Measurements from ENCODE around the gene ARHGEF3. TPM values are rescaled to one million over a fixed set of nuclear protein-coding genes. Genes with fewer than 3 reads are reported as not detected.
A peak's percentile ranks its signal among the peaks of the same experiment; 100 is the strongest.

Gene ARHGEF3
- total RNA-seq, 1 donor from 2014 or later = 32.9 TPM

GRCh38 chr3:56796202-56796601, 5.5 kb downstream of the ARHGEF3 start:
- H3K9ac ChIP-seq (ENCODE audit: low read depth in 1 of 3, low read length in 3 of 3) = no peak overlapping the region
- no peak overlapping the region for H3K27ac ChIP-seq (ENCODE audit: low read depth, low read length)
- no peaks in the 10 kb centered on the region for H3K9me3 ChIP-seq (ENCODE audit: control insufficient read depth in 3 of 3, low read length in 3 of 3)
- peaks cover 18 to 26% (median 22%) of the 10 kb centered on the region in 3 donors for H3K4me1 ChIP-seq (ENCODE audit: control insufficient read depth in 3 of 3, insufficient read depth in 3 of 3, low read length in 3 of 3)
- no peaks in the 10 kb centered on the region for H3K36me3 ChIP-seq (ENCODE audit: control insufficient read depth in 3 of 3, insufficient read depth in 3 of 3, low read length in 3 of 3)
- no peaks in the 10 kb centered on the region for H3K27me3 ChIP-seq (ENCODE audit: control insufficient read depth in 3 of 3, insufficient read depth in 3 of 3, low read length in 3 of 3)
- H3K4me3 ChIP-seq (ENCODE audit: low read length in 3 of 3) = no peak overlapping the region

GRCh38 chr3:56795829-56796185, 5.9 kb downstream of the ARHGEF3 start:
- Histone ChIP-seq H3K4me3 (ENCODE audit: low read length in 3 of 3) (no peak overlapping the region), H3K4me1 (ENCODE audit: control insufficient read depth in 3 of 3, insufficient read depth in 3 of 3, low read length in 3 of 3) (peaks cover 18 to 26% (median 21%) of the 10 kb centered on the region in 3 donors), H3K9ac (ENCODE audit: low read depth in 1 of 3, low read length in 3 of 3) (no peak overlapping the region), H3K27ac (ENCODE audit: low read depth, low read length) (no peak overlapping the region), H3K9me3 (ENCODE audit: control insufficient read depth in 3 of 3, low read length in 3 of 3) (no peaks in the 10 kb centered on the region), H3K36me3 (ENCODE audit: control insufficient read depth in 3 of 3, insufficient read depth in 3 of 3, low read length in 3 of 3) (no peaks in the 10 kb centered on the region), H3K27me3 (ENCODE audit: control insufficient read depth in 3 of 3, insufficient read depth in 3 of 3, low read length in 3 of 3) (no peaks in the 10 kb centered on the region)

GRCh38 chr3:56795097-56795828, 6.5 kb downstream of the ARHGEF3 start:
- Histone ChIP-seq H3K4me3 (ENCODE audit: low read length in 3 of 3) (no peak overlapping the region), H3K27ac (ENCODE audit: low read depth, low read length) (no peak overlapping the region), H3K27me3 (ENCODE audit: control insufficient read depth in 3 of 3, insufficient read depth in 3 of 3, low read length in 3 of 3) (no peaks in the 10 kb centered on the region), H3K9me3 (ENCODE audit: control insufficient read depth in 3 of 3, low read length in 3 of 3) (no peaks in the 10 kb centered on the region), H3K4me1 (ENCODE audit: control insufficient read depth in 3 of 3, insufficient read depth in 3 of 3, low read length in 3 of 3) (peaks cover 18 to 25% (median 21%) of the 10 kb centered on the region in 3 donors), H3K36me3 (ENCODE audit: control insufficient read depth in 3 of 3, insufficient read depth in 3 of 3, low read length in 3 of 3) (no peaks in the 10 kb centered on the region), H3K9ac (ENCODE audit: low read depth in 1 of 3, low read length in 3 of 3) (no peak overlapping the region)

- H3K27me3 ChIP-seq (ENCODE audit: control insufficient read depth in 3 of 3, insufficient read depth in 3 of 3, low read length in 3 of 3) = no peaks in the 10 kb centered on the region
- no peaks in the 10 kb centered on the region for H3K36me3 ChIP-seq (ENCODE audit: control insufficient read depth in 3 of 3, insufficient read depth in 3 of 3, low read length in 3 of 3)
- H3K27ac ChIP-seq (ENCODE audit: low read depth, low read length) = no peak overlapping the region
- H3K4me3 ChIP-seq (ENCODE audit: low read length in 3 of 3) = no peak overlapping the region
- no peak overlapping the region for H3K9ac ChIP-seq (ENCODE audit: low read depth in 1 of 3, low read length in 3 of 3)
- no peaks in the 10 kb centered on the region for H3K9me3 ChIP-seq (ENCODE audit: control insufficient read depth in 3 of 3, low read length in 3 of 3)
- peaks cover 37 to 41% (median 40%) of the 10 kb centered on the region in 3 donors for H3K4me1 ChIP-seq (ENCODE audit: control insufficient read depth in 3 of 3, insufficient read depth in 3 of 3, low read length in 3 of 3)
Observed at GRCh38 chr3:56792193-56792592, 9.6 kb downstream of the ARHGEF3 start.

GRCh38 chr3:56790016-56790821, 11.5 kb downstream of the ARHGEF3 start:
- Histone ChIP-seq H3K27me3 (ENCODE audit: control insufficient read depth in 3 of 3, insufficient read depth in 3 of 3, low read length in 3 of 3) (no peaks in the 10 kb centered on the region), H3K9ac (ENCODE audit: low read depth in 1 of 3, low read length in 3 of 3) (peak overlapping the region in 2 of 3 donors; percentile 27 to 54), H3K27ac (ENCODE audit: low read depth, low read length) (peak overlapping the region; percentile 88), H3K9me3 (ENCODE audit: control insufficient read depth in 3 of 3, low read length in 3 of 3) (no peaks in the 10 kb centered on the region), H3K4me1 (ENCODE audit: control insufficient read depth in 3 of 3, insufficient read depth in 3 of 3, low read length in 3 of 3) (peaks cover 42 to 49% (median 47%) of the 10 kb centered on the region in 3 donors), H3K36me3 (ENCODE audit: control insufficient read depth in 3 of 3, insufficient read depth in 3 of 3, low read length in 3 of 3) (no peaks in the 10 kb centered on the region), H3K4me3 (ENCODE audit: low read length in 3 of 3) (peak overlapping the region; percentile 36 to 49 (median 47))

- Histone ChIP-seq H3K4me1 (ENCODE audit: control insufficient read depth in 3 of 3, insufficient read depth in 3 of 3, low read length in 3 of 3) (peaks cover 53 to 58% (median 54%) of the 10 kb centered on the region in 3 donors), H3K9ac (ENCODE audit: low read depth in 1 of 3, low read length in 3 of 3) (no peak overlapping the region), H3K36me3 (ENCODE audit: control insufficient read depth in 3 of 3, insufficient read depth in 3 of 3, low read length in 3 of 3) (no peaks in the 10 kb centered on the region), H3K9me3 (ENCODE audit: control insufficient read depth in 3 of 3, low read length in 3 of 3) (no peaks in the 10 kb centered on the region), H3K27ac (ENCODE audit: low read depth, low read length) (peak overlapping the region; percentile 88), H3K27me3 (ENCODE audit: control insufficient read depth in 3 of 3, insufficient read depth in 3 of 3, low read length in 3 of 3) (no peaks in the 10 kb centered on the region), H3K4me3 (ENCODE audit: low read length in 3 of 3) (no peak overlapping the region)
Observed at GRCh38 chr3:56789076-56789475, 12.7 kb downstream of the ARHGEF3 start.

GRCh38 chr3:56788521-56788920, 13.2 kb downstream of the ARHGEF3 start:
- Histone ChIP-seq H3K27ac (ENCODE audit: low read depth, low read length) (peak overlapping the region; percentile 88), H3K9me3 (ENCODE audit: control insufficient read depth in 3 of 3, low read length in 3 of 3) (no peaks in the 10 kb centered on the region), H3K36me3 (ENCODE audit: control insufficient read depth in 3 of 3, insufficient read depth in 3 of 3, low read length in 3 of 3) (no peaks in the 10 kb centered on the region), H3K27me3 (ENCODE audit: control insufficient read depth in 3 of 3, insufficient read depth in 3 of 3, low read length in 3 of 3) (no peaks in the 10 kb centered on the region), H3K4me1 (ENCODE audit: control insufficient read depth in 3 of 3, insufficient read depth in 3 of 3, low read length in 3 of 3) (peaks cover 57 to 63% (median 58%) of the 10 kb centered on the region in 3 donors), H3K4me3 (ENCODE audit: low read length in 3 of 3) (no peak overlapping the region), H3K9ac (ENCODE audit: low read depth in 1 of 3, low read length in 3 of 3) (peak overlapping the region in 1 of 3 donors; percentile 26)

- Histone ChIP-seq H3K27me3 (ENCODE audit: control insufficient read depth in 3 of 3, insufficient read depth in 3 of 3, low read length in 3 of 3) (no peaks in the 10 kb centered on the region), H3K27ac (ENCODE audit: low read depth, low read length) (peak overlapping the region; percentile 88), H3K9me3 (ENCODE audit: control insufficient read depth in 3 of 3, low read length in 3 of 3) (no peaks in the 10 kb centered on the region), H3K4me3 (ENCODE audit: low read length in 3 of 3) (peak overlapping the region in 1 of 3 donors; percentile 6), H3K9ac (ENCODE audit: low read depth in 1 of 3, low read length in 3 of 3) (no peak overlapping the region), H3K36me3 (ENCODE audit: control insufficient read depth in 3 of 3, insufficient read depth in 3 of 3, low read length in 3 of 3) (no peaks in the 10 kb centered on the region), H3K4me1 (ENCODE audit: control insufficient read depth in 3 of 3, insufficient read depth in 3 of 3, low read length in 3 of 3) (peaks cover 64 to 69% (median 65%) of the 10 kb centered on the region in 3 donors)
Observed at GRCh38 chr3:56787784-56788256, 13.9 kb downstream of the ARHGEF3 start.

GRCh38 chr3:56787258-56787775, 14.4 kb downstream of the ARHGEF3 start:
- no peaks in the 10 kb centered on the region for H3K36me3 ChIP-seq (ENCODE audit: control insufficient read depth in 3 of 3, insufficient read depth in 3 of 3, low read length in 3 of 3)
- no peak overlapping the region for H3K27ac ChIP-seq (ENCODE audit: low read depth, low read length)
- peaks cover 68 to 72% (median 69%) of the 10 kb centered on the region in 3 donors for H3K4me1 ChIP-seq (ENCODE audit: control insufficient read depth in 3 of 3, insufficient read depth in 3 of 3, low read length in 3 of 3)
- H3K9ac ChIP-seq (ENCODE audit: low read depth in 1 of 3, low read length in 3 of 3) = no peak overlapping the region
- no peaks in the 10 kb centered on the region for H3K9me3 ChIP-seq (ENCODE audit: control insufficient read depth in 3 of 3, low read length in 3 of 3)
- no peak overlapping the region for H3K4me3 ChIP-seq (ENCODE audit: low read length in 3 of 3)
- no peaks in the 10 kb centered on the region for H3K27me3 ChIP-seq (ENCODE audit: control insufficient read depth in 3 of 3, insufficient read depth in 3 of 3, low read length in 3 of 3)

- Histone ChIP-seq H3K27ac (ENCODE audit: low read depth, low read length) (no peak overlapping the region), H3K4me1 (ENCODE audit: control insufficient read depth in 3 of 3, insufficient read depth in 3 of 3, low read length in 3 of 3) (peaks cover 65 to 69% (median 67%) of the 10 kb centered on the region in 3 donors), H3K9me3 (ENCODE audit: control insufficient read depth in 3 of 3, low read length in 3 of 3) (no peaks in the 10 kb centered on the region), H3K36me3 (ENCODE audit: control insufficient read depth in 3 of 3, insufficient read depth in 3 of 3, low read length in 3 of 3) (no peaks in the 10 kb centered on the region), H3K27me3 (ENCODE audit: control insufficient read depth in 3 of 3, insufficient read depth in 3 of 3, low read length in 3 of 3) (no peaks in the 10 kb centered on the region), H3K9ac (ENCODE audit: low read depth in 1 of 3, low read length in 3 of 3) (no peak overlapping the region), H3K4me3 (ENCODE audit: low read length in 3 of 3) (no peak overlapping the region)
Observed at GRCh38 chr3:56785499-56785898, 16.2 kb downstream of the ARHGEF3 start.

Data from skeletal muscle tissue (tissue), 4 donors.